GM20000 (cell line): ENCODE measurements around the gene MRPS26.
"Not testable (repeated sequence)": the region's sequence is repeated elsewhere in the genome, so short reads cannot be mapped to it uniquely, and the experiment has no call there.

Source experiments
- DNase-seq: peaks from one replicate; pipeline ENCODE4 v3.0.0; 2012; ENCODE audit warnings: low spot score
- CTCF ChIP-seq: IDR thresholded peaks from 2 replicates; pipeline ENCODE4 v1.5.1; 2012; ENCODE audit warnings: mild to moderate bottlenecking, control low read depth; ENCODE audit errors: extremely low read depth, missing control alignments

MRPS26 gene

GRCh38 chr20:3059489-3059888 lies 13.6 kb downstream of the MRPS26 start:
- no peak for DNase-seq
- no peak for TF ChIP-seq CTCF

GRCh38 chr20:3064119-3064518 lies 18.3 kb downstream of the MRPS26 start:
- not testable (repeated sequence) for DNase-seq

GRCh38 chr20:3067139-3068014 lies 21.5 kb downstream of the MRPS26 start:
- TF ChIP-seq CTCF = no peak
- peak; percentile 0 for DNase-seq

- peak; percentile 10 for DNase-seq
- no peak for TF ChIP-seq CTCF
Observed at GRCh38 chr20:3068075-3068474, 22.2 kb downstream of the MRPS26 start.

GRCh38 chr20:3068986-3069900 lies 23.4 kb downstream of the MRPS26 start:
- peak; percentile 16 for TF ChIP-seq CTCF
- peak; percentile 18 for DNase-seq

GRCh38 chr20:3070725-3071124 lies 24.9 kb downstream of the MRPS26 start:
- no peak for DNase-seq
- no peak for TF ChIP-seq CTCF

- peak; percentile 4 for DNase-seq
- no peak for TF ChIP-seq CTCF
Observed at GRCh38 chr20:3071266-3071609, 25.4 kb downstream of the MRPS26 start.
